NK-92 (cell line): ENCODE measurements around the gene SHANK1.
"Not testable (repeated sequence)": the region's sequence is repeated elsewhere in the genome, so short reads cannot be mapped to it uniquely, and the experiment has no call there.

Source experiments
- DNase-seq: peaks from one replicate; lab custom pipeline; 2025; ENCODE audit not compliant: unreplicated experiment; lab: John Stamatoyannopoulos, UW

The SHANK1 gene

DNA sequence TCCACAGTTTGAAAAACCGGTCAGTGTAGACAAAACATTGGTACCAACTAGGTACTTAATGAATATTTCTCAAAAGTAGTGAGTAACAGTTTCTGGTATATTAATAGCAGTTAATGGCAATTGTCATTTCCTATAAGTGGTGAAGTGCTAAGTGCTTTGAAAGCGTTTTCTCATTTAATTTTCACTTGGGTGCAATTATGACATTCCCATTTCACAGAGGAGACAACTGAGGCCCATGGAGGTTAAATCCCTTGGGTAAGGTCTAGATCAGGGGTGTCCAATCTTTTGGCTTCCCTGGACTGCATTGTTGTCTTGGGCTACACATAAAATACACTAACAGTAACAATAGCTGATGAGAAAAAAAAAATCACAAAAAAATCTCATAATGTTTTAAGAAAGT, 79.2 kb downstream of the SHANK1 start:
- DNase-seq = no peak

DNA sequence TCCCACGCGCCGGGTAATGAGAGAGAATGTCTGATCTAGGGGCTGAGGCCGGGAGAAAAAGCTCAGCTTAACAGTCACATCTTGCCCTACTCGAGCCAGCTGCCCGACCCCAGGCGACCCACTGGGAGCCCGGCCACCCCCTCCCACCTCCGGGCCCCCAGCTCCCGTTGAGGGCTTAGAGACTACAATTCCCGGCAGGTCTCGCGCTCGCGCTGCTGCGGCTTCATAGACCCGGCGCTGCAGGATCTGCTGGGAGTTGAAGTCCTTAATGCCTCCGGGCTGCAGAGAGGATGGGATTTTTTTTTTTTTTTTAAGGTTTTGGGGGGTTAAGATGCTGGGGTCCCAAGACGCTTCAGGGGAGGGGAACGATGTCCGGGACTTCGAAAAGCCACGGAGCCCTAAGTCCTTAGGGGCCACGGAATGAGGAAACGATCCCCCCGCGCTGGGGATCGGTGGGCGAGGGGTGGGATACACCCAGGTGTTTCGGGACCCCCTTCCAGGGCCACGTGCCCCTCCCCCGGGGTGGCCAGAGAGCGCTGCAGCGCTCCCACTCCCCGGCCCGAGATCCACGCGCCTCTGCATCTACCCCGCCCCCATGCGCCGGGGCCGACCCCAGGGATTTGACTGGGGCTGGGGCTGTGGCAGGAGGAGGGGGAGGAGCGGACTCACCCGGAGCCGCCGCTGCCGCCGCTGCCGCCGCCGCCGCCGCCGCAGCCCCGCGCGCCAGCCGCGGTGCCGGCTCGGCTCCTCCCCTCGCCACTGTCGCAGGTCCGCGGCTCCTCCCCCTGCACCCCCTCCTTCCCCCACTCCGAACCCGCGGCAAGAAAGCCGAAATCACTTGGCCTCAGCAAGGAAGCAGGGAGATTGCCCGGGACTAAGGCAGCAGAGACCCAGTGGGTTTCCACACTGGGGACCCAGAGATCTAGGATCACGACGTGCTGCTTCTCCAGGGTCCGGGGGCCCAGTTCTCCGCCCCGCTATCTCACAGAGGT, 80.2 kb downstream of the SHANK1 start, which contains the start of gene SYT3:
TSS of gene SYT3 (minus strand) at position 761 of the 992 bp plus-strand sequence. CDS start 2,470 bp downstream, outside the sequence.
- no peak for DNase-seq

DNA sequence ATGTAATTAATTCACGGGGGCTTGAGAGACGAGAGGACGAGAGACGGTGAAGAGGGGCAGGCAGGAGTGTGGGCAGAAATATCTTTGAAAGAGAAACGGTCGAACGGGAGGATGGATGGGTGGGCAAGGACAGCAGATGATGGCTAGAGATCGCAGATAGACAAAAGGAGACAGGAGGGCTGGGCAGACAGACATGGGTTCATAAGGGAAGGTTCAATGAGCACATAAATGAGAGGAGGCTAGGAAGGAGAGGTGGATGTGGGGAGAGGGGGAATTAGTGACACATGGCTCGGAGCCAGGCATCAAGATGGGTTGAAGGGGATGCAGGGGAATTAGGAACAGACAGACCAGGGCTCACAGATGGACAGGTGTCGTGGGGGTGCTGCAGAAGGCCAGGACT, 81.0 kb downstream of the SHANK1 start:
- no peak for DNase-seq

DNA sequence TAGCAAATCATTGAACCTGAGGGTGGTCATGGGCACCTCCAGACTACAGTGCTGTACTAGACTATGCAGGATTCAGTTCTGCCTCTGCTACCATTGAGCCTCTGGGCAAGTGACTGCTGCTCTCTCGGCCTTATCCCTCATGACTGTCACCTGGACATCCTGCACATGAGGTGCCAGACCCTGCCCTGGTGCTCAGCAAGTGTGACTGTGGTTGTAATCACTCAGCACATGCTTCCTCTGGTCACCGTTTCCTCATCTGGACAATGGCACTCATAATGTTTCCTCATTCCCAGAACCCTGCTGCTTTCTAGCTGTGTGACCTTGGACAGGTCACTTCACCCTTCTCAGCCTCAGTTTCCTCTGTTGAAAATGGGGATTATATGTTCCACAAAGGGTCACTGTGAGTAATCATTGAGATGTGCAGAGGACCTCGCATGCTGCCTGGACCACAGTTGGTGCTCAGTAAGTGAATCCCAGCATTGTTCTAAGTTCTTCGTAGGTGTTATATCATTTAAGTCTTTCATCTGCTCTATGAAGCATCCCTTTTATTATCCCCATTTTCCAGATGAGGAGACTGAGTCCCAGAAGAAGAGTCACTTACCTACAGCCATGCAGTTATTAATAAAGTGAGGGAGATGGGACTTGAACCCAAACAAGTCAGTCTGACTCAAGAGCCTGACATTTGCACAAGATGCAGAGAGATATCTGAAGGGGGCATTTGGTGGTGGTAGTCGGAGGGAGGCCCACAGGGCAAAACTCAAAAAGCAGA, 83.1 kb downstream of the SHANK1 start:
- DNase-seq = no peak

DNA sequence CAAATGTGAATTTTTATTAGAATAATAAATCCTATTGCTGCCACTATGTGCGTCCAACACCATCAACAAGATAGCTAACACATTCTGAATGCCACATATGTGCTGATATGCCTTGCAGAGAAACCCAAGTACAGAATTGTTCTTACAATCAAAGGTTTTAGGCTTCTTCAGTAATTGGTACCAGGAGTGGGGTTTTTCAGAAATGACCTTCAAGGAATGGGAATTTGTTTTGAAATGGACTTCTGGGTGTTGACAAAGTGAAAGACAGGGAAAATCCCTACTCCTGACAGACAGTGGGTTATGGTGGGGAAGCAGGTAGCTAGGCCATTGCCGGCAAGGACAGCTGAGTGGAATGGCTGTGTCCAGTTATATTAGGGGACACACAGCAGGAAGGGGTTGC, 85.6 kb downstream of the SHANK1 start:
- no peak for DNase-seq

DNA sequence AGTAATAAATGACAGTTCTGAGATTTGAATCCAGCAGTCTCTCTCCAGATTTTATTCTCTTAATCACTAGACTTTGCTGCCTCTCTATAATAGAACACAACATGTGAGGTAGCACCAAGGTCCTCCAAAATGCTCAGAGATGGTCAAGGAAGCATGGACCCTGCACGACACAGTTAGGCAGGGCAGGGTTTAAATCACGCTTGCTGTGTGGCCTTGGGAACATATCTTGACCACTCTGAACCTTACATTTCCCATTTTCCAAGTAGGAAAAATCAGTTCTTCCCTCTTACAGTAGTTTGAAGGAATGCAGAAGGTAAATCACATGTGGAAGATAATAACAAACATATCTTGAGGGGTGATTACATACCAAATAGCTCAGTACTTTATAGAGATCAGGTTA, 86.2 kb downstream of the SHANK1 start:
- DNase-seq = no peak

DNA sequence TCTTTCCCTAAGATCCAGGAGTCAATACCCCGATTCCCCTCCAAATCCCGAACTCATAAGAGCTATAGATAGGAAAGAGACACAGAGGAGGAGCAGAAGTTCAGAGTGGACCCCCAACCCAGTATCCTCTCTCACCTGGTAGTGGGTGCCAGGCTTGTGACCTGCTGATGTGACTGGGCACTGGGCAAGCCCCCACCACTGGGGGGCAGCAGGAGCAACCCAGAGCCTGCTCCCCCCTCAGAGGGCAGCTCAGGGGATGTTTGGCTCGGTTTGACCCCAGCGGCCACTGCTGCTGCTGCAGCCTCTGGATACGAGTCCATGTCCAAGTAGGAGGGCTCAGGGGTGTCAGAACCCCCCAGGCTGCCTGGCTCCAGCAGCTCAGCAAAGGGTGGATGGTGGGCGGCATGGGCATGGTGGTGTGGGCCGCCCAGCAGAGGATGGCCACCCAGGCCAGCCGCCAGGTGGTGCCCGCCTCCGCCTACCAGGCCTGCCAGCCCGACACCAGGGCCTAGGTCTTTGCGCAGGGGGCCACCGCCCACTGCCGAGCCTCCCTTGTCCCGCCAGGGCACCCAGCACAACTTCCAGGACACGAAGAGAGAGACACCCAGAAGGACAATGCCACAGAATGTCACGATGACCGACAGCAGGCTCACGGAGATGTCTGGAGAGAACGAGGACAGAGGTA, 87.3 kb downstream of the SHANK1 start:
- no peak for DNase-seq

DNA sequence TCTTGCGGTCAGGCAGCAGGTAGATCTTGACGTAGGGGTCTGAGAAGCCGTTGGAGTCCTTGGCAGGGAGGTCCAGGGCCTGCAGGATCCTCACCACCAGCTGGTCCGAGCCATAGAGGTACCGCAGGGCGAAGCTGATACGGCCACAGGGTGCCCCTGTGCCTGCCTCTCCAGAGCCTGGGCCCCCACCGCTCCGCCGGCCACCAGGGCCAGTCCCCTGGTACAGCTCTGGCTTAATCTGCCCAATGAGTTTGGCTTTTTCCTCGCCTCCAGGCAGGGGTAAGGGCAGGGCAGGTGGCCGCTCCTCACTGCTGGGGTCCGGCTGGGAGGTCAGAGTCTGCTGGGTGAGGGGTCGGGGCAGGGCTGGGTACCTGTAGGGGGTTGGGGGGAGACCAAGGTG, 89.8 kb downstream of the SHANK1 start:
- no peak for DNase-seq

DNA sequence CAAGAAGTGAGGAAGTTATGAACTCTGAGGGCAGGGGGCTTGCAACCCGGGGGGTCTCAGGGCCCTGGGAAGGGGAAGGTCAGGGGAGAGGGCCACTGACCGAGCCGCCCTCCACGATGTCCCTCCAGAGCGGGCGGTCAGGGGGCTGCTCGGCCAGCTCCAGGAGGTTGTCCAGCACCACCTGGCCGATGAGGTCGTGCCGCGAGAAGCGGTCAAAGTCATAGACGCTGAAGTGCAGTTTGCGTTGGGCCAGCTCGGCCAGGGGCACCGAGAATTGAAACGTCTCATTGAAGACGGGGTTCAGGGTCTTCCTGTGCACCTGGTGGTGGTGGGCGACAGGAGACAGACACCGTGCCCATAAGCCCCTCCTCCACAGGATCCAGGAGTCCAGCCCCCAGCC, 90.4 kb downstream of the SHANK1 start:
- DNase-seq = no peak

DNA sequence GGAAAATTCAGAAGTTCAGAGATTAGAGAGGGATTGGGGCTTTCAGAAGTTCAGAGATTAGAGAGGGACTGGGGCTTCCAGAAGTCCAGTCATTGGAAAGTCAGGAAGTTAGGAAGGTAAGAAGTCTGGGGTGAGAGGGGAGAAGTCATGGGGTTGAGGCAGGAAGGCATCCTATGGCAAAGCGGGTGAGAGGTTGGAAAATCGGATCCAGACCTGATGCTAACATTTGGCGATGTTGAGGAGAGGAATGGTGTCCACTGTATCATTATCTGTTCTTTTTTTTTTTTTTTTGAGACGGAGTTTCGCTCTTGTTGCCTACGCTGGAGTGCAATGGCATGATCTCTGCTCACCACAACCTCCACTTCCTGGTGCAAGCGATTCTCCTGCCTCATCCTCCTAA, 91.1 kb downstream of the SHANK1 start:
- no peak for DNase-seq

DNA sequence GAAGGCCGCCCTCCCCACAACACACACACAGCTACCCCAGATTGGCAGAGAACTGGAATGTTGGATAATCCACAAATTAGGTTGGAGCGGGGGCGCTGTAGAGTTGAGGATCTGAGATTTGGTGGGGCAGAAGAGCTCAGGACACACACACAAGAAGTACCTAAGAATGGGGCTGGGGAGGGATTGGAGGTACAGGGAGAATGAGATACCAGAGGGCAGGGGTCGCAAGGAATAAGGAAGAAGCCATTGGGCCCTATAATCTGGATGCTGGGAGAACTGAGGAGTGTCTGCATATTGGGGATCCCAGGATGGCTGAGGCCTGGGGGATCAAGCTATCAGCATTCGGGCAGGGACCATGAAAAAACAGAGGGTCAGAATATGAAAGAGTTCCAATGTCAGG, 91.5 kb downstream of the SHANK1 start:
- DNase-seq = no peak

DNA sequence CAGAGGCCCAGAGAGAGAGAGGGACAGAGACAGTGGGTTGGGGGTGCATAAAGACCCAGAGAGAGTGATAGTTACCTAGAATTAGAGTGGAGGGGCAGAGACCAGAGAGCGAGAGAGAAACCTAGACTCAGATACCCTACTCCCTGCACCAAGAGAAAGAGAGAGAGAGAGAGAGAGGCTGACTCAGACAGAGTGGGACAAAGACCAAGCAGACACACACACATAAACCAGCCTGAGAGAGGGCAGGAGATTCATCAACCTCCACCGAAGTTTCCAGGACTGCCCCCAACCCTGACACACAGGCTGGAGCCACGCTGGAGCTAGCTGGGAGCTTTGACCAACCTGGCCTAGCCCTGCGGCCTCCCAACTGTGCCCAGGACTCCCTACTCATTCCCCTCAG, 92.8 kb downstream of the SHANK1 start:
- DNase-seq = no peak

DNA sequence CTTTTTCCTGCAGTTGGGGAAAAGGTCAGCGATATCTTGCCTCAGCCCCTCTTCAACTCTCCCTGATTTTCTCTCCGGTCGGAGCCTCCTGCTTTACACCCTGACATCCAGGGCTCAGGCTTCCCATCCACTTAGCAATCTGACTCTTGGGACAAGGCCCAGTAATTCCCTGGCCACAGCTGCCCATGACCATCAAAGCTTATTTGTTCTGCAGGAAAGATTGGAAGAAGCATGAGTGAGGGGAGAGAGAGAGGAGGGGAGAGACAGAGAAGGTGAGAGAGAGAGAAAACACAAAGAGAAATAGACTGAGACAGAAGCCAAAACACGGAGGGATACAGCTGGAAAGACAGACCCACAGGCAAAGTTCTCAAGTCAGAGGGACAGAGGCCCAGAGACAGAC, 93.6 kb downstream of the SHANK1 start:
- DNase-seq = no peak

DNA sequence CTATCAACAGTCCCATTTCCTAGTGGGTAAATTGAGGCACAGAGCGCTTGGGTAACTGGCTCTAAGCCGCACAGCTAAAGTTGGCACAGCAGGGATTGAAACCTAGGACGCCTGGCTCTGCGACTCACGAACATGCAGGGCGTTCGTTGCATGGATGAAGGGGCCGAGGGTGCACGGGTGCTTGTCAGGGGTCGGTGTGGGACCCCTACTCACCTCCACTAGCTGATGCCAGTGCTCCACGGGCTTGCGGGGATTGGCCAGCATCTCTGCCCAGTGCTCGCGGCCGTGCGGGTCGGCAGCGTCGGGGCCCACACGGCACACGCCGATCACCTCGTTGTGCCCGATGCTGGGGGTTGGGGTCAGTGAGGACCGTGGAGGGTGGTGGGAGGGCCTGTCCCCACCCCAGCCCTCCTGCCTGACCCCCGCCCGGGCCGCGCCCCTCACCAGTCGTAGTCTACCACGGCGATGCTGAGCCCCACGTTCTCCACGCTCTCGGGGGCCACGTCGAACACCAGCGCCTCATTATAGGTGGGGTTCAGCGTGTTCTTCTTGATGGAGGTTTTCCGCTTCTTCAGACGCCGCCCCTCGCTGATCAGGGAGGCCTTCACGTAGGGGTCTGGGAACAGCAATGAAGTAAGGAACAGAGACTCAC, 94.5 kb downstream of the SHANK1 start:
- DNase-seq = no peak

DNA sequence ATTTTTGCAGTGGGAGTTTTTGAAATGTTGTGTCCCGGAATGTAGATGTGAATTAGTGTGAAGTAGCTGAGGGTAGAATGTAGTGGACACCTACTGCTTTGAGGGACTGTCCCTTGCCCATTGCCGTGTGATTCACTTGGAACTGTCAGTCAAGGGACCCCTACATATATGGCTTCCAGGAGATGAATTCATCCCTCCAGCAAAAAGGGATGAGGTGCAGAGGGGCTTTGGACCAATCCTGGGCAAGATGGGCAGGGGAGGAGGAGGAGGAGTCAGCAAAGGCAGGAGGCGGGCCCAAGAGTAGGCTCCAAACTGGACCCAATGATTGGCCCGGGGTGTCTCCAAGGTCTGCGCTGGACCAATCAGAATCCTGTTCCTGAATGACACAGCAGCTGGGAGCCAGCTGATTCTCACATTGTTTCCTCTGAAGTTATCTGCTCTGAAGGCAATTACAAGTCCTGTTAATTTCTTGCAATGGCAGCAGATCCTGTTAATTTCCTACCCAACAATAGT, 99.2 kb downstream of the SHANK1 start:
- not testable (repeated sequence) for DNase-seq

DNA sequence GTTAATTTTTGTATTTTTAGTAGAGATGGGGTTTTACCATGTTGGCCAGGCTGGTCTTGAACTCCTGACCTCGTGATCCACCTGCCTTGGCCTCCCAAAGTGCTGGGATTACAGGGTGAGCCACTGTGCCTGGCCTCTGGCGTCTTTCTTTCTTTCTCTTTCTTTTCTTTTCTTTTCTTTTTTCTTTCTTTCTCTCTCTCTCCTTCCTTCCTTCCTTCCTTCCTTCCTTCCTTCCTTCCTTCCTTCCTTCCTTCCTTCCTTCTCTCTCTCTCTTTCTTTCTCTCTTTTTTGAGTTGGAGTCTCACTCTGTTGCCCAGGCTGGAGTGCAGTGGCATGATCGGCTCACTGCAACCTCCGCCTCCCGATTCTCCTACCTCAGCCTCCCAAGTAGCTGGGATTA, 100.4 kb downstream of the SHANK1 start:
- DNase-seq = not testable (repeated sequence)

DNA sequence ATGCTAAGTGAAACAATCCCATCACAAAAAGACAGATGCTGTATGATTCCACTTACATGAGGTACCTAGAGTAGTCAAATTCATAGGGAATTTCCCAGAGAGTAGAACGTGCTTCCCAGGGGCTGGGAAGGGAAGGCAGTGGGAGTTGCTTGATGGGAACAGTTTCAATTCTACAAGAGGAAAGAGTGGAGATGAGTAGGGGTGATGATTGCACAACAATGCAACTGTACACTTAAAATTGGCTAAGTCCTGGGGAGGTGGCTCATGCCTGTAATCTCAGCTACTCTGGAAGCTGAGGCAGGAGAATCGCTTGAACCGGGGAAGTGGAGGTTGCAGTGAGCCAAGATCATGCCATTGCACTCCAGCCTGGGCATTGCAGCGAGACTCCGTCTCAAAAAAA, 101.2 kb downstream of the SHANK1 start:
- DNase-seq = not testable (repeated sequence)

DNA sequence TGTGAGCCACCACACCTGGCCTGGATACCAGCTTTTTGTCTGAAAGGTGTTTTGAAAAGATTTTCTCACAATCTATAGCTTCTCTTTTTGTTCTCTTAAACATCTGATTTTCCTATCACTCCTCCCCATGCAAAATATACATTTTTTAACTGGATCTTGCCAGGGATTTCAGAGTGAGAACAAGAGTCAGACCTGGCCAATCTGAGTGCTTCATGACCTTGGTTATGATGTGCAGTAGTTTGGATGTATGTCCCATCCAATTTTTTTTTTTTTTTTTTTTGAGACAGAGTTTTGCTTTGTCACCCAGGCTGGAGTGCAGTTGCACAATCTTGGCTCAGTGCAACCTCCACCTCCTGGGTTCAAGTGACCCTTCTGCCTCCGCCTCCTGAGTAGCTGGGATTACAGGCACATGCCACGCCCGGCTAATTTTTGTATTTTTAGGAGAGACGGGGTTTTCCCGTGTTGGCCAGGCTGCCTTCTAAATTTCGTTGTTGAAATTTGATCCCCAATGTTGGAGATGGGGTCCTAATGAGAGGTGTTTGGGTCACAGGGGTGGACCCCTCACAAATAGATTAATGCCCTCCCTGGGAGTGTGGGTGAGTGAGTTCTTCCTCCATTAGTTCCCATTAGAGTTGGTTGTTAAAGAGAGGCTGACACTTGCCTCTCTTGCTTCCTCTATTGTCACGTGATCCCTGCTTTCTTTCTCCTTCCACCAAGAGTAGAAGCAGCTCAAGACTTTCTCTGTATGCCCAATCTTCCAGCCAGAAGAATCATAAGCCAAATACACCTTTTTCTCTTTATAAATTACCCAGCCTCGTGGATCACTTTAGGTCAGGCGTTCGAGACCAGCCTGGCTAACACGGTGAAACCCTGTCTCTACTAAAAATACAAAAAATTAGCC, 106.8 kb downstream of the SHANK1 start:
- not testable (repeated sequence) for DNase-seq
